MM.1S (cell line): ENCODE results near the gene FXYD2.

Experiments
- EZH2 ChIP-seq: fragments of 300-600 bp; sonication (generic); optimal IDR thresholded peaks from 2 replicates; pipeline ENCODE3; 2017; ENCODE audit warnings: low read depth, mild to moderate bottlenecking, antibody characterized with exemption, low read length, mixed read lengths
- EZH2phosphoT487 ChIP-seq: fragments of 300-600 bp; sonication (generic); IDR thresholded peaks from 2 replicates; pipeline ENCODE4 v1.6.1; 2018; ENCODE audit warnings: antibody characterized with exemption, low read length

GRCh38 chr11:117786135-117786870 is 38.2 kb downstream of the FXYD2 start:
- TF ChIP-seq EZH2phosphoT487 (no peak), EZH2 (no peak)
